NCI-H460 (cell line): ENCODE measurements around the gene OTULINL. TPM values are rescaled to one million over a fixed set of nuclear protein-coding genes. Genes with fewer than 3 reads are reported as not detected.
A peak's percentile ranks its signal among the peaks of the same experiment; 100 is the strongest.

ENCODE experiments used
- DNase-seq: peaks from one replicate; pipeline ENCODE4 v3.0.0-alpha.2; 2016; ENCODE audit warnings: low read depth; ENCODE audit errors: extremely low read depth
- total RNA-seq: library from RNA; depleted of rRNA; stranded (reverse); fragments of >200 nt; shearing (Covaris generic); gene quantifications from 2 replicates; pipeline ENCODE4 v1.2.3, GENCODE V29; 2014

Gene OTULINL
- total RNA-seq, 1 experiment from 2014 or later, result 0.35 TPM

- no peak for DNase-seq
Measured at GRCh38 chr5:14597080-14597479, 15.5 kb downstream of the OTULINL start.

- no peak for DNase-seq
Measured at GRCh38 chr5:14598225-14598624, 16.6 kb downstream of the OTULINL start.

- DNase-seq, result no peak
Measured at GRCh38 chr5:14599476-14600127, 18.0 kb downstream of the OTULINL start.

- no peak for DNase-seq
Measured at GRCh38 chr5:14600846-14601245, 19.3 kb downstream of the OTULINL start.

GRCh38 chr5:14603141-14603540 is 21.5 kb downstream of the OTULINL start:
- DNase-seq, result no peak

- no peak for DNase-seq
Measured at GRCh38 chr5:14607104-14607503, 25.5 kb downstream of the OTULINL start.

- DNase-seq, result no peak
Measured at GRCh38 chr5:14608169-14608568, 26.6 kb downstream of the OTULINL start.

- DNase-seq, result no peak
Measured at GRCh38 chr5:14611737-14612136, 30.1 kb downstream of the OTULINL start.

GRCh38 chr5:14614490-14614889 is 32.9 kb downstream of the OTULINL start:
- DNase-seq, result no peak

- no peak for DNase-seq
Measured at GRCh38 chr5:14615365-14615764, 33.8 kb downstream of the OTULINL start.

GRCh38 chr5:14617441-14617840 is 35.8 kb downstream of the OTULINL start:
- DNase-seq, result no peak

GRCh38 chr5:14627270-14627669 is 45.7 kb downstream of the OTULINL start:
- no peak for DNase-seq

- DNase-seq, result peak; percentile 61
Measured at GRCh38 chr5:14628346-14628745, 46.8 kb downstream of the OTULINL start.

- no peak for DNase-seq
Measured at GRCh38 chr5:14630671-14631070, 49.1 kb downstream of the OTULINL start.

- no peak for DNase-seq
Measured at GRCh38 chr5:14635656-14636055, 54.1 kb downstream of the OTULINL start.

GRCh38 chr5:14640765-14641164 is 59.2 kb downstream of the OTULINL start:
- no peak for DNase-seq

- no peak for DNase-seq
Measured at GRCh38 chr5:14644623-14645237, 63.1 kb downstream of the OTULINL start.

- no peak for DNase-seq
Measured at GRCh38 chr5:14650052-14650451, 68.5 kb downstream of the OTULINL start.

GRCh38 chr5:14655146-14655741 is 73.7 kb downstream of the OTULINL start:
- DNase-seq, result no peak

GRCh38 chr5:14656898-14657297 is 75.3 kb downstream of the OTULINL start:
- no peak for DNase-seq

- DNase-seq, result no peak
Measured at GRCh38 chr5:14659821-14660607, 78.4 kb downstream of the OTULINL start.
